Activated CD4-positive, alpha-beta memory T cell treated with anti-CD3 and anti-CD28 coated beads, Interleukin-2, amount 10 ng/mL, durations not matched to agents 7 days and 5 days (primary cell): ENCODE results near the gene SLC11A2. TPM values are rescaled to one million over a fixed set of nuclear protein-coding genes. Genes with fewer than 3 reads are reported as not detected.

Experiments used
- CTCF ChIA-PET: fragments of 350-600 bp; sonication (Branson Sonifier 250); formaldehyde crosslinking; loops from one replicate; lab custom pipeline; 2021; ENCODE audit warnings: antibody characterized with exemption, inconsistent platforms; lab: Charles Lee
- POLR2A ChIA-PET: fragments of 350-600 bp; sonication (Branson Sonifier 250); formaldehyde crosslinking; loops from one replicate; lab custom pipeline; 2021; ENCODE audit warnings: antibody characterized with exemption; lab: Charles Lee
- DNase-seq: peaks from one replicate; pipeline ENCODE4 v3.0.0-alpha.2; 2020
- H3K27ac Mint-ChIP-seq: one replicate; pipeline ENCODE4 v1.8.0; 2021; ENCODE audit warnings: mild to moderate bottlenecking, mixed read lengths
- H3K27me3 Mint-ChIP-seq: one replicate; pipeline ENCODE4 v1.8.0; 2021; ENCODE audit warnings: mixed read lengths
- H3K36me3 Mint-ChIP-seq: one replicate; pipeline ENCODE4 v1.8.0; 2021; ENCODE audit warnings: low read depth, mixed read lengths
- H3K4me1 Mint-ChIP-seq: one replicate; pipeline ENCODE4 v1.8.0; 2021; ENCODE audit warnings: mixed read lengths
- H3K4me3 Mint-ChIP-seq: one replicate; pipeline ENCODE4 v1.8.0; 2021; ENCODE audit warnings: mild to moderate bottlenecking, mixed read lengths
- H3K9me3 Mint-ChIP-seq: one replicate; pipeline ENCODE4 v1.8.0; 2021; ENCODE audit warnings: mixed read lengths
- total RNA-seq, 2 experiments: library from RNA; stranded (reverse); gene quantifications; one replicate each; pipeline ENCODE4 v1.2.3, GENCODE V29; 2021

Gene SLC11A2
- total RNA-seq, 2 experiments from 2014 or later, result 35.0 to 36.4 TPM

DNA sequence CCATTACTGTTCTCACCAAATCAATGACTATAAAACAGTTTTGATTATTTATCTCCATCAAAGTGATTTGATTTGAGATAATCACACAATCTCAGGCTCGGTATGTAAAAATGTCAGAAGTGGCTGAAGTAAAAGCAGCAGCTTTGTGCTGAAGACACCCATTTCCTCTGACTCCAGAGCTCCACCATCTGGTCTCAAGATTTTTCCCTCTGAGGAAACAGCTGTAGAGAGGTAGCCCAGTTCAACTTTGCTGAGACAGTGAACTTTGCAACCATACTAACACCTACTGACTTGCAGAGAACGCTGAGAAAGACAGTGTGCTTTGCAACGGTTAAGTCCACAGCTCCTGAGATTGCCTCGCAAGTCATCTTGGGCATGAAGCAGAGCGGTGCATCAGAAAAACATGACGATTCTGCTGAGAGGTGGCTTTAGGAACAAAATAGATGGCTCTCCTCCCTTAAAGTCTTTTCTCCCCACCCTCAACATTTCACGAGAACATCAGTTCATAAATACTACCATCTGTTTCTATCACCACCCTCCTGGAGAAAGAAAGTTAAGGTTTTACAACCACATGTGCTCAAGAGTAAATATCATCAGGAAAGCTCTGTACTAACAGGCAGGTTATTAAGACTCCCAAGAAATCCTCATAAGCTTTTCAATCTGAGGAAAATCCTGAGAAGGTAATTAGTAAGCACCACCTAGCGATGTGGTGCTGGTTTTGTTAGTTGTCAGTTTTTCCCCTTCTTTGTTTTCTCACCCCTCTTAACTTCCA, 39.0 kb downstream of the SLC11A2 start:
- Mint-ChIP-seq H3K27me3 (no peaks in the 10 kb centered on the region), H3K27ac (no peak overlapping the region), H3K4me1 (peaks cover 21% of the 10 kb centered on the region), H3K9me3 (no peaks in the 10 kb centered on the region), H3K36me3 (peaks cover 43% of the 10 kb centered on the region), H3K4me3 (no peak overlapping the region)
- DNase-seq, result peak; percentile 20
- ChIA-PET CTCF (interaction anchor here (0.6 to 4.7 kb wide), 14 partner anchors 31 to 482 kb away, joined by 3 to 46 read pairs (median 3); partner anchors contain the start of genes ATF1, DIP2B and SLC11A2), POLR2A (interaction anchor here (0.8 to 3.8 kb wide), 4 partner anchors 37 to 482 kb away, joined by 3 to 25 read pairs (median 3); partner anchors contain the start of genes ATF1 and DIP2B)

DNA sequence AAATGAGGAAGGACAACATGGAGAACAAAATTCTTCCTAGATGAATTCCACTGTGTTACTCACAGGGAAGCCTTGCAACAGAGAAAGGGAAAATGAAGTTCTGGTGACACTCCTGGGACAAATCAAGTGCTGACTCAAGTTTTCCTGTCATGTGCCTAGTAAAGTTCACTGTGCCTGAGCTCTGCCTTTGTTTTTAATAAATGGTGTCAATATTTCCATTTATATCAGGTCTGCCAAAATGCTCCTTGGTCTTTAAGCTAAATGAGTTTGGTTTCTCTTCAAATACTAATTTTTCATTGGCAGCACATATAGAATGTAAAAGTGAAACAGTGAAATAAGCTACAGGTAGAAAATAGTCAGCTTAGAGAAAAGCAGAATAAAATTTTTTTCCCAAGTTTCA, 40.9 kb downstream of the SLC11A2 start:
- no peaks in the 10 kb centered on the region for H3K9me3 Mint-ChIP-seq
- H3K4me1 Mint-ChIP-seq, result peaks cover 16% of the 10 kb centered on the region
- H3K27ac Mint-ChIP-seq, result no peak overlapping the region
- DNase-seq, result no peak
- no peak overlapping the region for H3K4me3 Mint-ChIP-seq
- CTCF ChIA-PET, result interaction anchor here (0.6 to 4.7 kb wide), 4 partner anchors 36 to 221 kb away, joined by 3 to 46 read pairs (median 12); partner anchors contain the start of genes ATF1 and SLC11A2
- H3K27me3 Mint-ChIP-seq, result no peaks in the 10 kb centered on the region
- H3K36me3 Mint-ChIP-seq, result peaks cover 29% of the 10 kb centered on the region
- POLR2A ChIA-PET, result interaction anchor here (0.6 to 3.8 kb wide), 2 partner anchors 25 to 221 kb away, joined by 3 to 25 read pairs; partner anchors contain the start of gene ATF1

DNA sequence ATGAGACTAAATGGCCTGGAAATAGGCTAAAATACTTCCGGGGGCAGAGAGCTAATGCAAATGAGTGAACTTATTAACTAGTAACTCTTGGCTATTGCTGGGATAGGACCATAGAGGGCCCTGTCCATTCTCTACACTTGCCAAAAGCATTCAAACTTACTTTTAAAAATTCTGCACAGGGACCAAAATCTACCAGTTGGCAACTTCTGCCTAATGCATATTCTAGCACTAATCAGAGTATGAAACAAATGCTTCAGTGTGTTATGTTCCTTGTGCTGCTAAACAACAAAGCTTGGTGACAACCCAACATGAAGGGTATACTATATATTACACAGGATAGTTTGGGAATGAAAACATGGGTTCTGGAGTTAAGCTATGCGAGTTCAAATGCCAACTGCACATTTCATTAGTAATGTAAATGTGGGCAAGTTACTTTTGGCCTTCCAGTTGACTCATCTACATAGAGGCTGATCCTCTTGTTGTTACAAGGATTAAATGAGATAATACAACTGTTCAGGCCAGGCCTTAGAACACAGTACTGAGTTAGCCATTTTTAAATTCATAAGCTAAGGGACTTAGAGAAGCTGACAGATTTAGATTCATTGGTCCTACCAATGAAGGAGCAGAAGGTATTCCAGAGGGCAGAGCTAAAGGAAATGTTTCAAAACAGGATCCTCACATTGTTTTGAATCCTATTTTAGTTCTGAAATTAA, 41.4 kb downstream of the SLC11A2 start:
- peaks cover 29% of the 10 kb centered on the region for H3K36me3 Mint-ChIP-seq
- H3K4me1 Mint-ChIP-seq, result peaks cover 20% of the 10 kb centered on the region
- no peaks in the 10 kb centered on the region for H3K27me3 Mint-ChIP-seq
- H3K9me3 Mint-ChIP-seq, result no peaks in the 10 kb centered on the region
- H3K4me3 Mint-ChIP-seq, result no peak overlapping the region
- no peak for DNase-seq
- ChIA-PET CTCF (interaction anchor here (2.4 to 4.7 kb wide), 3 partner anchors 41 to 220 kb away, joined by 11 to 46 read pairs (median 13); partner anchors contain the start of genes ATF1 and SLC11A2), POLR2A (interaction anchor here (3.8 kb wide), 1 partner anchor 220 kb away, joined by 25 read pairs; the partner anchor contains the start of gene ATF1)
- H3K27ac Mint-ChIP-seq, result no peak overlapping the region

DNA sequence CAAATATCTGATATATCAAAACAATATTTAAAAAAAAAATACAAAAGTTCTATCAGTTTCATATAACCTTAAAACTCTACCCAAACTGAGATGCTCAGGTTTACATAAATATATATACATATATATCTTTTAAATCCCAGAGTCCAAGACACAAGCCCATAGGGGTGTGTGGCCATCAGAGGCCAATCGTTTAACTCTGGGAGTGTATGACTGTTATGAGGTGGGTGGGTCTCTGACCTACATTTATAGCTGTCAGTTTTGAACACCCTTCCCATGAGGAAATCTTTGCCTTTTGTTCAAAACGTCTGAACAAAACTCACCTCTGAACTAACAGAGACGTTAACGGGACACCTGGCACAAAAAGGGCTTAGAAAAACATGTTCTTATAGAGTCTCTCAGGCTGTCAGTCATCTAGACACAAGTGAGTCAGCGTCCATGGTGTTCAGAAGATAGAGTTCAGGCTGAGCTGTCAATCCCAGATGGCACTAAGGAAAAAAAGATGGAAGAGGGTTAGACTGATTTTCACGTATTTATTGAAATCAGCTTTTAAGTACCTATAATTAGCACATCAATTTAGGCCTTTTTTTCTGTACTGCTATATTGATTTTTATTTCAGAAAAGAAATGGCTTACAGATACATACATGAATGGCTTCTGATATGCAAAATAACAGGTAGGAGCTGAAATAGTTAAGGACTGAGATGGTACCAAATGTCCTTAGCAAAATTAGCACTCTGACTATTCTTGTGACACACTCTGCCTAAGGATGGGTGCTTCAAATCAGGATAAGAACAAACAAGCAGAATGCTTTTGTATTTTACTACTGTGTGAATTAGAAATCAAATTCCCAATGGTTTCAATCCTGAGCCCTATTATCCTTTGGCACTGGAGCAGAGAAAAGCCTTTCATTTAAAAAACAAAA, 44.6 kb downstream of the SLC11A2 start:
- CTCF ChIA-PET, result interaction anchor here (1.3 kb wide), 1 partner anchor 360 kb away, joined by 3 read pairs; no protein-coding TSS in a partner anchor
- Mint-ChIP-seq H3K4me1 (peaks cover 25% of the 10 kb centered on the region), H3K9me3 (no peaks in the 10 kb centered on the region), H3K27me3 (no peaks in the 10 kb centered on the region), H3K36me3 (peaks cover 22% of the 10 kb centered on the region), H3K4me3 (no peak overlapping the region), H3K27ac (no peak overlapping the region)
- no peak for DNase-seq
- POLR2A ChIA-PET, result interaction anchor here (0.8 kb wide), 1 partner anchor 10 kb away, joined by 4 read pairs; no protein-coding TSS in a partner anchor

DNA sequence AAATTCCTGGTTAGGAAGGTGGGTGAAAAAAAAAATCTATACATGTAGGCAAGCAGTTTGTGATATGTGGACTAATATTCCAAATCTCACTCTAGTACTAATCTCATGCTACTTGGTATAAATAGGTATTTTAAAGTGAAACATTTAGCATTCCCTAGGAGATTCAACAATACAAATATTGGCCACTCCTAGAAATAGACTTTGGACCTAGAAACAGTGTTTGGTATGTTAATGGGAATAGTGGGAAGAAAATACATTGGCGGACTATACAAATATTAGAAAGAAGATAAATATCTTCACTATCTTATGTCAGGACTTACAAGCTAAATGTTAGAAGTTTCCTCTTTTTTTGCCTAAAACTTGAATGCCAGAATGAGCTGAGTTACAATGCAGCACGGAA, 45.6 kb downstream of the SLC11A2 start:
- Mint-ChIP-seq H3K4me3 (no peak overlapping the region), H3K4me1 (peaks cover 24% of the 10 kb centered on the region), H3K27me3 (no peaks in the 10 kb centered on the region), H3K9me3 (no peaks in the 10 kb centered on the region), H3K27ac (peak overlapping the region; percentile 82), H3K36me3 (peaks cover 22% of the 10 kb centered on the region)
- DNase-seq, result no peak
- ChIA-PET POLR2A (interaction anchor here (1.3 kb wide), 1 partner anchor 68 kb away, joined by 3 read pairs; no protein-coding TSS in a partner anchor), CTCF (no interaction called here)

DNA sequence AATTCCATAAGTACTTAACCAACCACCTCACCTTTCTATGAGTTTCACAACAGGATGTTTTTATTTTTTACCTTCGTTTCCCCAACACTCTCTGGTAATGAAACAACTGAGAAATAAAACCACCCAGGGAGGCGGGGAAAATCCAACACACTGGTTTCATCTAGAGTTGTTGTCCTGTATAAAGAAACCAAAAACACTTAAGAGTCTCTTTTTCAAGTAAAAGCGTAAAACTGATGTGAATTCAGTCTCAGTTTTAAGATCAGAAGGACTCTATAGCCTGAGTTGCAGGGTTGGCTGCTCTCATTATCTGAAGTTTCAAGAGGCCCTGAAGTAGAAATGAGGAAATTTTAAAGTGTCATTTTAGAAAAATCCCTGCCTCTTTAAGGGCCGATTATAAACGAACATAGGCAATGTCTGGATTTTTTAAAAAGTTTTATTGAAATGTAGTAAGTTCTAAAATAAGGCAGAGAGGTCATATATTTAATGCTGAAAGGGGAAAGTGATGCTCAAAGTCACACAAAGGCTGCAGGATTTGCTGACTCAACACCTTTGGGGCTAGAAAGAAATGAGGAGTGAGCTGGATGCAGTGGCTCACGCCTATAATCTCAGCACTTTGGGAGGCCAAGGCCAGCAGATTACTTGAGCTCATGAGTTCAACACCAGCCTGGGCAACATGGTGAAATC, 46.7 kb downstream of the SLC11A2 start:
- H3K27ac Mint-ChIP-seq, result peak overlapping the region; percentile 82
- no peak overlapping the region for H3K4me3 Mint-ChIP-seq
- no peaks in the 10 kb centered on the region for H3K27me3 Mint-ChIP-seq
- ChIA-PET CTCF (interaction anchor here (0.8 kb wide), 1 partner anchor 214 kb away, joined by 3 read pairs; no protein-coding TSS in a partner anchor), POLR2A (interaction anchor here (1.3 kb wide), 1 partner anchor 69 kb away, joined by 3 read pairs; no protein-coding TSS in a partner anchor)
- peaks cover 21% of the 10 kb centered on the region for H3K4me1 Mint-ChIP-seq
- peaks cover 28% of the 10 kb centered on the region for H3K36me3 Mint-ChIP-seq
- no peaks in the 10 kb centered on the region for H3K9me3 Mint-ChIP-seq
- DNase-seq, result peak; percentile 36

DNA sequence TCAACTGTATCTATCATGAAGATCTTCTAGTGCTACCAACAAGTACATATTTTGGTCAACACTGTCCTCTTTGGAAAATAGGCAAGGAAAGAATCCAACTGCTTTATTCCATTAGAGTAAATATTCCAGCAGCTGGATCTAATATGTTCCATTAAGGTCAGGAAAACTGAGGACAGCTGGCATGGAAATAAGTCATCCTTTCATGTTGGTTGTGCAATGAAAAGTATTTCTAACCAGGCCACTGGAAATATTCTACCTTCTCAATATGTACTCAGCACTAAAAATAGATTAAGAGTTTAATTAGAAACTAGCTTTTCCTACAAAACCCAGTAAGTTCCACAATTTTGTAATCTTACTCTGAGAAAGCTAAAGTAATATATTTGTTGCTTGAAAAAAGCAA, 54.2 kb downstream of the SLC11A2 start:
- no peaks in the 10 kb centered on the region for H3K9me3 Mint-ChIP-seq
- CTCF ChIA-PET, result no interaction called here
- no peaks in the 10 kb centered on the region for H3K4me1 Mint-ChIP-seq
- POLR2A ChIA-PET, result interaction anchor here (1.2 kb wide), 1 partner anchor 52 kb away, joined by 3 read pairs; no protein-coding TSS in a partner anchor
- H3K36me3 Mint-ChIP-seq, result peaks cover 41% of the 10 kb centered on the region
- no peak overlapping the region for H3K27ac Mint-ChIP-seq
- no peaks in the 10 kb centered on the region for H3K27me3 Mint-ChIP-seq
- H3K4me3 Mint-ChIP-seq, result no peak overlapping the region
- no peak for DNase-seq

DNA sequence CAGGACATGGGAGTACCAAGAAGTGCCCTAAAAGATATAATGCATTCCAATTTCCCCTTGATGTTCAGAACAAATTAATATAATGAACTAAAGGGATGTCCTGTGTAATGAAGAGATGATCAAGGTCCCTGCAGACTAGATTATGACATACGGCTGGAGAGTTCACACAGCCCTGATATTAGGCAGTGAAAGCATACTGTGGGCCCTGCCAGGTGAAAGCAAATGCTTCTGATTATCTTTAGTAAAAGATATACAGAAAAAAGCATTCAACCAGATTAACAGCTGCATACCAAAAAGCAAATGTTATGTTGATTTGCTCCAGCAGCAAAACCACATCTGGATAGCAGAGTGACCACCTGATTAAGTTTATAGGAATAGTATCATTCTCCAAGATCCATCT, 61.8 kb downstream of the SLC11A2 start:
- Mint-ChIP-seq H3K4me1 (peaks cover 10% of the 10 kb centered on the region), H3K27me3 (no peaks in the 10 kb centered on the region), H3K4me3 (no peak overlapping the region), H3K27ac (no peak overlapping the region), H3K9me3 (no peaks in the 10 kb centered on the region), H3K36me3 (no peaks in the 10 kb centered on the region)
- POLR2A ChIA-PET, result no interaction called here
- no peak for DNase-seq
- CTCF ChIA-PET, result no interaction called here

DNA sequence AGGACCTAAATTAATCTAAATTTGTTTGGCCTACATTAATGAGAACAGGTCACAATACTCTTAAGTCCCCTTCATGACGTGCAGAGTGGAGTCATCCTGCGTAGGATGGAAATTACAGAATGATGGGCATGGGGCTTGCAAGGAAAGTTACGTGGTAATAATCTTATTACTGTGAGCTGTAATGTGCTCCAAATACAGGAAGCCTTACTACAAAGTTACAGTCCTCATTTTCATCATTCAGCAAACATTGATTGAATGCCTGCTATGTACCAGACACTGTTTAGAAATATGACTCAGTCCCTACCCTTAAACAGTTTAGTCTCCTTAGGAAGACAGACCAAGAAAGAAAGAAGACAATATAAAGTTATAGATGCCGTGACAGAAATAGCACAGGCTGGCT, 64.5 kb downstream of the SLC11A2 start:
- Mint-ChIP-seq H3K4me3 (no peak overlapping the region), H3K36me3 (no peaks in the 10 kb centered on the region), H3K27me3 (no peaks in the 10 kb centered on the region), H3K9me3 (no peaks in the 10 kb centered on the region), H3K4me1 (peaks cover 10% of the 10 kb centered on the region), H3K27ac (no peak overlapping the region)
- no peak for DNase-seq
- ChIA-PET CTCF (no interaction called here), POLR2A (no interaction called here)

DNA sequence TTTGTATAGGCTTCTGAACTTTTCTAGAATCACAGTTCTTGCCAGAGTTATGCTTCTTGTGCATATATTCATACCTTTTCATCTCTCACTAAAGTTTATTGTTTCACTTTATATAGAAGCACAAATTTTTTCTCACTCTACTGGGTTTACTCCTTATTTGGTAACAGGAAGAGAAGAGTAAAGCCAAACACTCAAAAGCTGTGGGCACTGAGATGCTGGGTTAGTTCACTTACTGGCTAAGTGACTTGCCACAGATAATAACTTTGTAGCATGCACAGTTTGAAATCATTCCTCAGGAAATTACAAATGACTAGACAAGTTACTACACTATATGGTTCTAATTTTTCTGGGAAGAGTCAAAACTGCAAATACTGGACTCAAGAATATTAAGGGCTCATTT, 66.1 kb downstream of the SLC11A2 start:
- no peaks in the 10 kb centered on the region for H3K9me3 Mint-ChIP-seq
- POLR2A ChIA-PET, result interaction anchor here (0.7 kb wide), 1 partner anchor 197 kb away, joined by 4 read pairs; no protein-coding TSS in a partner anchor
- H3K36me3 Mint-ChIP-seq, result no peaks in the 10 kb centered on the region
- H3K27ac Mint-ChIP-seq, result no peak overlapping the region
- no peak for DNase-seq
- H3K4me1 Mint-ChIP-seq, result peaks cover 10% of the 10 kb centered on the region
- CTCF ChIA-PET, result interaction anchor here (0.7 kb wide), 1 partner anchor 195 kb away, joined by 3 read pairs; no protein-coding TSS in a partner anchor
- no peak overlapping the region for H3K4me3 Mint-ChIP-seq
- H3K27me3 Mint-ChIP-seq, result no peaks in the 10 kb centered on the region

DNA sequence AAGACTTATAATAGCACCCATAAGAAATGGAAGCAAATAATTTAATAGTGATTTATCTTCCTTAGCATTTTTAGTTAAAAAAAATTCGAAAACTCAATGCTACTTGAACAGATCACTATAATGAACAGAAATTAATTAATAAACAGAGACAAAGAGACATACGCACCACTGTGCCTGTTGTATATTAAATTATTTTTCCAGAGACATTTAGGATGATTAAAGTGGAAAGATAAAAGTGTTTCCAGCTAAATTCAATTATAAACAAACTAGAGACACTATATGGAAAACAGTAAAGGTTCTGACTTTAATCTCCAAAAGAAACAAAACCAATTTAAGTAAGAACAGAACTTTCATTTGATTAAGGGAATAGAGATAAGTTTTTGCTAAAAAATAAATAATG, 70.5 kb downstream of the SLC11A2 start:
- Mint-ChIP-seq H3K9me3 (no peaks in the 10 kb centered on the region), H3K27me3 (no peaks in the 10 kb centered on the region), H3K36me3 (no peaks in the 10 kb centered on the region), H3K4me1 (peaks cover 8% of the 10 kb centered on the region), H3K27ac (no peak overlapping the region), H3K4me3 (no peak overlapping the region)
- DNase-seq, result no peak
- ChIA-PET CTCF (no interaction called here), POLR2A (no interaction called here)
